Neutrophil (primary cell): ENCODE results near the gene NOX5.

Source experiments
- H3K27ac ChIP-seq: fragments of 200-600 bp; sonication (generic); 2 replicates; pipeline ENCODE4 v1.5.1; 2016; ENCODE audit warnings: mild to moderate bottlenecking, moderate library complexity
- H3K27me3 ChIP-seq: fragments of 200-600 bp; sonication (generic); 2 replicates; pipeline ENCODE4 v1.6.0; 2016; ENCODE audit warnings: mild to moderate bottlenecking
- H3K36me3 ChIP-seq: fragments of 200-600 bp; sonication (generic); 2 replicates; pipeline ENCODE4 v1.5.1; 2017
- H3K4me1 ChIP-seq, 2 experiments: fragments of 200-600 bp in 1 of 2; sonication (generic) in 1 of 2; 1 replicate in 1 of 2; 2 replicates in 1 of 2; pipeline versions ENCODE4 v1.5.1 to v1.6.1; 2013 to 2016; ENCODE audit warnings: low read depth in 1 of 2, low read length in 1 of 2, mild to moderate bottlenecking in 1 of 2, moderate library complexity in 1 of 2; ENCODE audit not compliant: control insufficient read depth in 1 of 2, insufficient read depth in 1 of 2
- H3K4me3 ChIP-seq, 2 experiments: fragments of 200-600 bp in 1 of 2; sonication (generic) in 1 of 2; 1 replicate in 1 of 2; 2 replicates in 1 of 2; pipeline ENCODE4 v1.5.1; 2013 to 2016; ENCODE audit warnings: low read depth in 1 of 2, low read length in 1 of 2, mild to moderate bottlenecking in 1 of 2, moderate library complexity in 1 of 2
- H3K9me3 ChIP-seq: fragments of 200-600 bp; sonication (generic); 2 replicates; pipeline ENCODE4 v1.5.1; 2016
- CTCF ChIP-seq: fragments of 200-600 bp; sonication (generic); IDR thresholded peaks from 2 replicates; pipeline ENCODE4 v1.5.1; 2016; ENCODE audit warnings: antibody characterized with exemption

The NOX5 gene

GRCh38 chr15:69046781-69047180, 32.3 kb downstream of the NOX5 start:
- Histone ChIP-seq H3K27me3 (peaks cover 6% of the 10 kb centered on the region), H3K36me3 (no peaks in the 10 kb centered on the region), H3K4me1 (no peaks in the 10 kb centered on the region), H3K27ac (no peak overlapping the region), H3K9me3 (no peaks in the 10 kb centered on the region), H3K4me3 (no peak overlapping the region)
- TF ChIP-seq CTCF: no peak

GRCh38 chr15:69049976-69050375, 35.5 kb downstream of the NOX5 start:
- Histone ChIP-seq H3K36me3 (no peaks in the 10 kb centered on the region), H3K4me3 (no peak overlapping the region), H3K4me1 (no peaks in the 10 kb centered on the region), H3K27me3 (peaks cover 6% of the 10 kb centered on the region), H3K9me3 (no peaks in the 10 kb centered on the region), H3K27ac (no peak overlapping the region)
- TF ChIP-seq CTCF: no peak

DNA sequence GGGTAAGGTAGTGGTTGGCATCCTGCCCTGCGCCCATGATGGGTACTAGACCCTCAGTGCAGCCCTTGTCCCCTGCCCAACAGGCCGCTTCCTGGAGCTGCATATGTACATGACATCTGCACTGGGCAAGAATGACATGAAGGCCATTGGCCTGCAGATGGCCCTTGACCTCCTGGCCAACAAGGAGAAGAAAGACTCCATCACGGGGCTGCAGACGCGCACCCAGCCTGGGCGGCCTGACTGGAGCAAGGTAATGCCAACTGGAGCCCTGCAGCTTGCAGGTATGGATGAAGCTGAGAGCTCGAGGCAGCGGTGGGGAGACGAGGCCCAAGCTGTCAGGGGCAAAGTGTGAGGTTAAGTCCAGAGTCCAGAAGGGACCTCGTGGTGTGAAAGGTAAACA, 40.8 kb downstream of the NOX5 start:
- Histone ChIP-seq H3K36me3 (no peaks in the 10 kb centered on the region), H3K4me3 (no peak overlapping the region), H3K9me3 (no peaks in the 10 kb centered on the region), H3K27me3 (peaks cover 7% of the 10 kb centered on the region), H3K4me1 (peaks cover 0 to 3% of the 10 kb centered on the region in 2 experiments), H3K27ac (no peak overlapping the region)
- no peak for TF ChIP-seq CTCF

DNA sequence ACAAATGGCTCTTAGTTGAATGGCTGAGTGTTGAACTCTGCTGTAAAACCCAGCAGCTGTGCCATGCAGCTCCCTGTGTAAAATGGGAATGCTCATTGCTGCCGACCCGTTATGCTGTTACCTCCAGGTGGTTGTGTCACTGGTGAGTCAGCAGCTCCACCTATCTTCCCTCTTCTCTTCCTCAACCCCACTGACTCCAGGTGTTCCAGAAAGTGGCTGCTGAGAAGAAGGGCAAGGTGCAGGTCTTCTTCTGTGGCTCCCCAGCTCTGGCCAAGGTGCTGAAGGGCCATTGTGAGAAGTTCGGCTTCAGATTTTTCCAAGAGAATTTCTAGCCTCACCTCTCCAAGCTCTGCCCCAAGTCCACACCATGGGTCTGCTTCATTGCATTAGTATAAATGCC, 41.9 kb downstream of the NOX5 start:
- no peak for TF ChIP-seq CTCF
- H3K4me1 ChIP-seq: peaks cover 0 to 3% of the 10 kb centered on the region in 2 experiments
- peaks cover 7% of the 10 kb centered on the region for H3K27me3 ChIP-seq
- no peak overlapping the region for H3K27ac ChIP-seq
- no peak overlapping the region for H3K4me3 ChIP-seq
- no peaks in the 10 kb centered on the region for H3K36me3 ChIP-seq
- H3K9me3 ChIP-seq: no peaks in the 10 kb centered on the region

DNA sequence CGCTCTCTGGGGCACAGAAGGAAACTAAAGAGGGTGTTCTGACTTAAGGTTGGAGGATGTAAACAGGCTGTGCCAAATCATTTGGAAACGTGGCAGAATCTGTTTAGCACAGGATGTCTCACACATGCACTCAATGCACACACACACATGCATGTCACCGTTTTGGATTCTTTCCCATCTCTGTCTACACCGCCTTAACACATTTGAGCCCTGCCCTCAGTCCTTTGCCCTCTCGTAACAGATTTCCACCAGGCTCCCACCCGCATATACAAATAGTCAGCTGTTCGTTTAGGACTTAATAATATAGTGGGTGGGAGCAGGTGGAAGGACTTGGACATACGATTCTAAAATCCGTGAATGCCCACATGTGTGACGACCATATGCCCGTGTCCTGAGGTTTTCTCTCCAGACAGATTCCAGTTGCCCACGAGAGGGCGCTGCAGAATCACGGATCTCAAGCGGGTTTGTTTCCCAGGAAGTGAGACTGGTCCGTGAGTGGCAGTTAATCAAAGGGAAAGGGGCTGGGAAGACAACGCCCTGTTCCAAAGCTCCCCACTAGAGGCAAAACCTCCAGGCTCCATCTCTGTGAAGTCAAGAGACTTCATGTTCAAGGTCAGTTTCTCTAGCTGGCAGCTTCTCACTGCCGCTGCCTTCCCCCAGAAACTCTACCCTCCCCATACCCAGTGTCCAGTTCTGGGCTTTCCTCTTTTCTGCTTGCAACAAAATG, 44.5 kb downstream of the NOX5 start:
- Histone ChIP-seq H3K36me3 (no peaks in the 10 kb centered on the region), H3K4me1 (peaks cover 0 to 3% of the 10 kb centered on the region in 2 experiments), H3K4me3 (no peak overlapping the region), H3K27ac (no peak overlapping the region), H3K27me3 (peaks cover 7% of the 10 kb centered on the region), H3K9me3 (no peaks in the 10 kb centered on the region)
- peak; percentile 44 for TF ChIP-seq CTCF
